HepG2 (cell line): ENCODE measurements around the gene NKX2-3. TPM values are rescaled to one million over a fixed set of nuclear protein-coding genes. Genes with fewer than 3 reads are reported as not detected.

Experiments
- CHD4 ChIP-seq: fragments of 200-600 bp; sonication (generic); IDR thresholded peaks from 2 replicates; pipeline ENCODE4 v1.7.0; 2017; ENCODE audit warnings: mild to moderate bottlenecking, low read length, borderline replicate concordance
- ESRRA ChIP-seq: sonication (generic); formaldehyde crosslinking; IDR thresholded peaks from 2 replicates; pipeline ENCODE4 v1.5.1; 2020; ENCODE audit warnings: mild to moderate bottlenecking, low read depth, missing genetic modification reagents
- GTF3A ChIP-seq: sonication (generic); formaldehyde crosslinking; conservative IDR thresholded peaks from 2 replicates; pipeline ENCODE4 v1.4.0; 2020; ENCODE audit warnings: mild to moderate bottlenecking, missing genetic modification reagents
- HHEX ChIP-seq: IDR thresholded peaks from 2 replicates; pipeline ENCODE4 v1.6.1; 2016; ENCODE audit warnings: control low read depth
- MIXL1 ChIP-seq: IDR thresholded peaks from 2 replicates; pipeline ENCODE4 v1.6.1; 2016
- NPAS2 ChIP-seq: sonication (generic); formaldehyde crosslinking; IDR thresholded peaks from 2 replicates; pipeline ENCODE4 v1.8.0; 2022; ENCODE audit warnings: mild to moderate bottlenecking, missing genetic modification reagents, borderline replicate concordance
- RXRA ChIP-seq: sonication (generic); formaldehyde crosslinking; IDR thresholded peaks from 2 replicates; pipeline ENCODE4 v1.5.1; 2020; ENCODE audit warnings: missing genetic modification reagents
- STAG1 ChIP-seq: sonication (generic); formaldehyde crosslinking; IDR thresholded peaks from 2 replicates; pipeline ENCODE4 v1.4.0; 2020; ENCODE audit warnings: missing genetic modification reagents
- ZBTB21 ChIP-seq: sonication (generic); formaldehyde crosslinking; IDR thresholded peaks from 2 replicates; pipeline ENCODE4 v1.4.0; 2020; ENCODE audit warnings: missing genetic modification reagents
- ZFP36 ChIP-seq: fragments of 150-350 bp; IDR thresholded peaks from 2 replicates; pipeline ENCODE4 v1.6.1; 2018; ENCODE audit warnings: borderline replicate concordance, low read length, low read depth; ENCODE audit not compliant: partially characterized antibody
- ZFP82 ChIP-seq: sonication (generic); formaldehyde crosslinking; IDR thresholded peaks from 2 replicates; pipeline ENCODE4 v1.5.1; 2020; ENCODE audit warnings: mild to moderate bottlenecking, missing genetic modification reagents, borderline replicate concordance
- ZNF253 ChIP-seq: sonication (generic); formaldehyde crosslinking; IDR thresholded peaks from 2 replicates; pipeline ENCODE4 v1.8.0; 2022; ENCODE audit warnings: mild to moderate bottlenecking, missing genetic modification reagents, borderline replicate concordance
- ZNF788 ChIP-seq: sonication (generic); formaldehyde crosslinking; IDR thresholded peaks from 2 replicates; pipeline ENCODE4 v1.5.0; 2020; ENCODE audit warnings: mild to moderate bottlenecking, missing genetic modification reagents, borderline replicate concordance
- polyA plus RNA-seq, 8 experiments: library from polyadenylated mRNA; depleted of rRNA in 3 of 8; stranded (reverse) in 7 of 8; unstranded in 1 of 8; fragments of >200 nt; fragmentation: Illumina TruSeq in 4 of 8; extraction: Trizol in 4 of 8; gene quantifications; 2 replicates each; pipeline versions ENCODE4 v1.2.1 to v1.2.3, GENCODE V29; 2011 to 2016; ENCODE audit warnings: low read depth in 4 of 8, missing spikeins in 1 of 8, mixed read lengths in 1 of 8; ENCODE audit not compliant: insufficient read depth in 1 of 8
- total RNA-seq, 5 experiments: library from RNA; depleted of rRNA; stranded (reverse); fragments of >200 nt; fragmentation: Illumina TruSeq; extraction: Trizol; gene quantifications; 2 replicates each; pipeline ENCODE4 v1.2.3, GENCODE V29; 2016; ENCODE audit warnings: low read depth in 1 of 5
- TF ChIP-seq, protein P1 (sequence below): sonication (generic); formaldehyde crosslinking; IDR thresholded peaks from 2 replicates; pipeline ENCODE4 v1.5.0; 2020; ENCODE audit warnings: mild to moderate bottlenecking, missing genetic modification reagents, moderate library complexity
- TF ChIP-seq, protein P2 (sequence below): sonication (generic); formaldehyde crosslinking; IDR thresholded peaks from 2 replicates; pipeline ENCODE4 v1.5.0; 2020; ENCODE audit warnings: missing genetic modification reagents
- TF ChIP-seq, protein P3 (sequence below): sonication (generic); formaldehyde crosslinking; IDR thresholded peaks from 2 replicates; pipeline ENCODE4 v1.5.1; 2020; ENCODE audit warnings: missing genetic modification reagents, mild to moderate bottlenecking, borderline replicate concordance
- TF ChIP-seq, protein P4 (sequence below): sonication (generic); formaldehyde crosslinking; IDR thresholded peaks from 2 replicates; pipeline ENCODE4 v1.9.0; 2022; ENCODE audit warnings: low read depth, missing genetic modification reagents
- TF ChIP-seq, protein P5 (sequence below), 2 experiments: sonication (generic) in 1 of 2; formaldehyde crosslinking in 1 of 2; IDR thresholded peaks; 2 replicates each; pipeline versions ENCODE4 v1.4.0 to v1.6.1; 2016 to 2020; ENCODE audit warnings: borderline replicate concordance in 1 of 2, low read depth in 1 of 2, mild to moderate bottlenecking in 1 of 2, missing genetic modification reagents in 1 of 2

The NKX2-3 gene
- total and polyA plus RNA-seq, 2 of the 13 experiments (the other 11 are each of a cell fraction or from before 2014, with no cell fraction given): not detected

DNA sequence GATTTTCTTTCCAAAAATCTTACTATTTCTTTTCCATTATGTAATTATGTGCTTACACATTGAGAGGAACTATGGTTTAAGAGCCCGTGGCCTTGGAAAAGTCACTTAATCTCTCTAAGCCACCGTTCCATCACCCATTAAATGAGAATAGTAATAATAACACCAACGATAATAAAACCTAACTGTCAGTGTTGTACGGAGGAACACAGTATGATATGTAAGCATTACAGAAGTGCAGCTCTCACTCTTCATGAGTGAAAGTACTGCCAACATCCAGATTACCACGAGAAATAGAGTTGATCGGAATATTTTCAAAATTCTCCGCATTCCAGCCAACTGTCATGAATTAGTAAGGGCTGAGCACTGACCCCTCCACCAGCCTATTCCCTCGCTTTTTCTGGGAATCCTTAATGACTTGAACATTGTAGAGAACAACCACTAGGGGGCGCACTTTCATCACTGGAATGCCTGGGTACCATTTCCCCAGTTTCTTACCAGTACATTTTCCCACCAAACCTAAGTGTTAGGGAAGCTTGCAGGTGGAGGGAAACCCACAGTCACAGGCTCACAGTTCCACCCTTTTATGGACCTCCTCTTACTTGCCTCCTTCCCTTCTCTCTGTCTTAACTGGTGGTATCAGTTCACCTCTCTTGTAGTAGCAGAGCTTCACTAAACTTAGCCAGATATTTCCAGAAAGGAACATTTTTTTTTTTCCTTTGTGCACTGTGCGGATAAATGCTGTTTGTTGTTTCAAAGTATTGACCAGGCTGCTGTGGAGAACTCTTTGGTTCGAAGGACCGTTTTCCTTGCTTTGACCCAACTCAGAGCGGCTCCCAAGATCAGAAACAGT lies 27.8 kb downstream of the NKX2-3 start (continued):
- TF ChIP-seq, protein P1, sequence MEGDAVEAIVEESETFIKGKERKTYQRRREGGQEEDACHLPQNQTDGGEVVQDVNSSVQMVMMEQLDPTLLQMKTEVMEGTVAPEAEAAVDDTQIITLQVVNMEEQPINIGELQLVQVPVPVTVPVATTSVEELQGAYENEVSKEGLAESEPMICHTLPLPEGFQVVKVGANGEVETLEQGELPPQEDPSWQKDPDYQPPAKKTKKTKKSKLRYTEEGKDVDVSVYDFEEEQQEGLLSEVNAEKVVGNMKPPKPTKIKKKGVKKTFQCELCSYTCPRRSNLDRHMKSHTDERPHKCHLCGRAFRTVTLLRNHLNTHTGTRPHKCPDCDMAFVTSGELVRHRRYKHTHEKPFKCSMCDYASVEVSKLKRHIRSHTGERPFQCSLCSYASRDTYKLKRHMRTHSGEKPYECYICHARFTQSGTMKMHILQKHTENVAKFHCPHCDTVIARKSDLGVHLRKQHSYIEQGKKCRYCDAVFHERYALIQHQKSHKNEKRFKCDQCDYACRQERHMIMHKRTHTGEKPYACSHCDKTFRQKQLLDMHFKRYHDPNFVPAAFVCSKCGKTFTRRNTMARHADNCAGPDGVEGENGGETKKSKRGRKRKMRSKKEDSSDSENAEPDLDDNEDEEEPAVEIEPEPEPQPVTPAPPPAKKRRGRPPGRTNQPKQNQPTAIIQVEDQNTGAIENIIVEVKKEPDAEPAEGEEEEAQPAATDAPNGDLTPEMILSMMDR (CRISPR knock-in tag): peak; percentile 85
- TF ChIP-seq ZNF253 (no peak), ZFP82 (CRISPR knock-in tag) (no peak), ZNF788 (CRISPR knock-in tag) (no peak), ESRRA (CRISPR knock-in tag) (no peak), NPAS2 (CRISPR knock-in tag) (no peak), STAG1 (CRISPR knock-in tag) (peak; percentile 71), MIXL1 (CRISPR knock-in tag) (0 out of 2 replicates have a peak, but pooled peaks have one; percentile 16), ZFP36 (no peak), ZBTB21 (CRISPR knock-in tag) (no peak), GTF3A (CRISPR knock-in tag) (no peak), CHD4 (no peak), RXRA (no peak), HHEX (no peak)
- TF ChIP-seq, protein P2, sequence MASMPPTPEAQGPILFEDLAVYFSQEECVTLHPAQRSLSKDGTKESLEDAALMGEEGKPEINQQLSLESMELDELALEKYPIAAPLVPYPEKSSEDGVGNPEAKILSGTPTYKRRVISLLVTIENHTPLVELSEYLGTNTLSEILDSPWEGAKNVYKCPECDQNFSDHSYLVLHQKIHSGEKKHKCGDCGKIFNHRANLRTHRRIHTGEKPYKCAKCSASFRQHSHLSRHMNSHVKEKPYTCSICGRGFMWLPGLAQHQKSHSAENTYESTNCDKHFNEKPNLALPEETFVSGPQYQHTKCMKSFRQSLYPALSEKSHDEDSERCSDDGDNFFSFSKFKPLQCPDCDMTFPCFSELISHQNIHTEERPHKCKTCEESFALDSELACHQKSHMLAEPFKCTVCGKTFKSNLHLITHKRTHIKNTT: no peak
- TF ChIP-seq, protein P3, sequence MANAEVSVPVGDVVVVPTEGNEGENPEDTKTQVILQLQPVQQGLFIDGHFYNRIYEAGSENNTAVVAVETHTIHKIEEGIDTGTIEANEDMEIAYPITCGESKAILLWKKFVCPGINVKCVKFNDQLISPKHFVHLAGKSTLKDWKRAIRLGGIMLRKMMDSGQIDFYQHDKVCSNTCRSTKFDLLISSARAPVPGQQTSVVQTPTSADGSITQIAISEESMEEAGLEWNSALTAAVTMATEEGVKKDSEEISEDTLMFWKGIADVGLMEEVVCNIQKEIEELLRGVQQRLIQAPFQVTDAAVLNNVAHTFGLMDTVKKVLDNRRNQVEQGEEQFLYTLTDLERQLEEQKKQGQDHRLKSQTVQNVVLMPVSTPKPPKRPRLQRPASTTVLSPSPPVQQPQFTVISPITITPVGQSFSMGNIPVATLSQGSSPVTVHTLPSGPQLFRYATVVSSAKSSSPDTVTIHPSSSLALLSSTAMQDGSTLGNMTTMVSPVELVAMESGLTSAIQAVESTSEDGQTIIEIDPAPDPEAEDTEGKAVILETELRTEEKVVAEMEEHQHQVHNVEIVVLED (CRISPR knock-in tag): no peak
- TF ChIP-seq, protein P4, sequence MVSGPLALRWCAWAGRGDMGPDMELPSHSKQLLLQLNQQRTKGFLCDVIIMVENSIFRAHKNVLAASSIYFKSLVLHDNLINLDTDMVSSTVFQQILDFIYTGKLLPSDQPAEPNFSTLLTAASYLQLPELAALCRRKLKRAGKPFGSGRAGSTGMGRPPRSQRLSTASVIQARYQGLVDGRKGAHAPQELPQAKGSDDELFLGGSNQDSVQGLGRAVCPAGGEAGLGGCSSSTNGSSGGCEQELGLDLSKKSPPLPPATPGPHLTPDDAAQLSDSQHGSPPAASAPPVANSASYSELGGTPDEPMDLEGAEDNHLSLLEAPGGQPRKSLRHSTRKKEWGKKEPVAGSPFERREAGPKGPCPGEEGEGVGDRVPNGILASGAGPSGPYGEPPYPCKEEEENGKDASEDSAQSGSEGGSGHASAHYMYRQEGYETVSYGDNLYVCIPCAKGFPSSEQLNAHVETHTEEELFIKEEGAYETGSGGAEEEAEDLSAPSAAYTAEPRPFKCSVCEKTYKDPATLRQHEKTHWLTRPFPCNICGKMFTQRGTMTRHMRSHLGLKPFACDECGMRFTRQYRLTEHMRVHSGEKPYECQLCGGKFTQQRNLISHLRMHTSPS (CRISPR knock-in tag): no peak
- TF ChIP-seq, protein P5, sequence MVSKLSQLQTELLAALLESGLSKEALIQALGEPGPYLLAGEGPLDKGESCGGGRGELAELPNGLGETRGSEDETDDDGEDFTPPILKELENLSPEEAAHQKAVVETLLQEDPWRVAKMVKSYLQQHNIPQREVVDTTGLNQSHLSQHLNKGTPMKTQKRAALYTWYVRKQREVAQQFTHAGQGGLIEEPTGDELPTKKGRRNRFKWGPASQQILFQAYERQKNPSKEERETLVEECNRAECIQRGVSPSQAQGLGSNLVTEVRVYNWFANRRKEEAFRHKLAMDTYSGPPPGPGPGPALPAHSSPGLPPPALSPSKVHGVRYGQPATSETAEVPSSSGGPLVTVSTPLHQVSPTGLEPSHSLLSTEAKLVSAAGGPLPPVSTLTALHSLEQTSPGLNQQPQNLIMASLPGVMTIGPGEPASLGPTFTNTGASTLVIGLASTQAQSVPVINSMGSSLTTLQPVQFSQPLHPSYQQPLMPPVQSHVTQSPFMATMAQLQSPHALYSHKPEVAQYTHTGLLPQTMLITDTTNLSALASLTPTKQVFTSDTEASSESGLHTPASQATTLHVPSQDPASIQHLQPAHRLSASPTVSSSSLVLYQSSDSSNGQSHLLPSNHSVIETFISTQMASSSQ (IDR thresholded peaks at IDR 0.05; ENCODE audit: low read depth): no peak
- TF ChIP-seq, protein P5 (CRISPR knock-in tag; IDR thresholded peaks at IDR 0.05; ENCODE audit: borderline replicate concordance): no peak
